Measurements from ENCODE around the gene HERC2.

DNA sequence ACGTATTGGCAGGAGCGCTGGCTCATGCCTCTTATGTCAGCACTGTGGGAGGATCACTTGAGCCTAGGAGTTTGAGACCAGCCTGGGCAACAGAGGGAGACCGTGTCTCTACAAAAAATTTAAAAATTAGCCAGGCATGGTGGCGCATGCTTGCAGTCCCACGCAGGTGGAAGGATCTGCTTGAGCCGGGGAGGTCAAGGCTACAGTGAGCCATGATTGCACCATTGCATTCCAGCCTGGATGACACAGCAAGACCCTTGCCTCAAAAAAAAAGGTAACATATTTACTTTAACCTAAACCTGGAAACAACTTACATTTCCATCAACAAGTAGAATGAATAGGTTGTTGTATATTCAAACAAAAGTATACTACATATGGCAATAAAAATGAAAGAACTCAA is 78.1 kb downstream of the HERC2 start:
- TF ChIP-seq POLR2AphosphoS5 (IDR thresholded peaks at IDR 0.05; ENCODE audit: low read depth, low read length), result no peak
- TF ChIP-seq, protein P1, sequence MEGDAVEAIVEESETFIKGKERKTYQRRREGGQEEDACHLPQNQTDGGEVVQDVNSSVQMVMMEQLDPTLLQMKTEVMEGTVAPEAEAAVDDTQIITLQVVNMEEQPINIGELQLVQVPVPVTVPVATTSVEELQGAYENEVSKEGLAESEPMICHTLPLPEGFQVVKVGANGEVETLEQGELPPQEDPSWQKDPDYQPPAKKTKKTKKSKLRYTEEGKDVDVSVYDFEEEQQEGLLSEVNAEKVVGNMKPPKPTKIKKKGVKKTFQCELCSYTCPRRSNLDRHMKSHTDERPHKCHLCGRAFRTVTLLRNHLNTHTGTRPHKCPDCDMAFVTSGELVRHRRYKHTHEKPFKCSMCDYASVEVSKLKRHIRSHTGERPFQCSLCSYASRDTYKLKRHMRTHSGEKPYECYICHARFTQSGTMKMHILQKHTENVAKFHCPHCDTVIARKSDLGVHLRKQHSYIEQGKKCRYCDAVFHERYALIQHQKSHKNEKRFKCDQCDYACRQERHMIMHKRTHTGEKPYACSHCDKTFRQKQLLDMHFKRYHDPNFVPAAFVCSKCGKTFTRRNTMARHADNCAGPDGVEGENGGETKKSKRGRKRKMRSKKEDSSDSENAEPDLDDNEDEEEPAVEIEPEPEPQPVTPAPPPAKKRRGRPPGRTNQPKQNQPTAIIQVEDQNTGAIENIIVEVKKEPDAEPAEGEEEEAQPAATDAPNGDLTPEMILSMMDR (IDR thresholded peaks at IDR 0.05; ENCODE audit: control extremely low read depth in 1 of 3, insufficient read depth in 1 of 3, low read depth in 1 of 3, low read length in 3 of 3), result no peak
- no peak for TF ChIP-seq KDM5A (IDR thresholded peaks at IDR 0.05; ENCODE audit: low read length)
- TF ChIP-seq CREB1 (IDR thresholded peaks at IDR 0.05), result no peak
- no peak for TF ChIP-seq BRCA1 (IDR thresholded peaks at IDR 0.05; ENCODE audit: low read depth, low read length)
- no peak for TF ChIP-seq CEBPB (IDR thresholded peaks at IDR 0.05; ENCODE audit: low read depth, low read length)
- no peak for TF ChIP-seq SIRT6 (IDR thresholded peaks at IDR 0.05; ENCODE audit: low read length)
- no peak for TF ChIP-seq CBX8 (IDR thresholded peaks at IDR 0.05; ENCODE audit: borderline replicate concordance, low read depth, low read length)
- no peak for TF ChIP-seq SP1 (IDR thresholded peaks at IDR 0.05; ENCODE audit: low read depth, low read length)
